CD4-positive, alpha-beta T cell treated with Interleukin-4 for 1 hour (primary cell): Measurements from ENCODE around the gene ORM2.

Source experiments
- DNase-seq, 2 donors: peaks; one replicate each; pipeline ENCODE4 v3.0.0-alpha.2; 2020 to 2022

The ORM2 gene

GRCh38 chr9:114296338-114296737 is 33.3 kb upstream of the ORM2 start:
- DNase-seq, result no peak

DNA sequence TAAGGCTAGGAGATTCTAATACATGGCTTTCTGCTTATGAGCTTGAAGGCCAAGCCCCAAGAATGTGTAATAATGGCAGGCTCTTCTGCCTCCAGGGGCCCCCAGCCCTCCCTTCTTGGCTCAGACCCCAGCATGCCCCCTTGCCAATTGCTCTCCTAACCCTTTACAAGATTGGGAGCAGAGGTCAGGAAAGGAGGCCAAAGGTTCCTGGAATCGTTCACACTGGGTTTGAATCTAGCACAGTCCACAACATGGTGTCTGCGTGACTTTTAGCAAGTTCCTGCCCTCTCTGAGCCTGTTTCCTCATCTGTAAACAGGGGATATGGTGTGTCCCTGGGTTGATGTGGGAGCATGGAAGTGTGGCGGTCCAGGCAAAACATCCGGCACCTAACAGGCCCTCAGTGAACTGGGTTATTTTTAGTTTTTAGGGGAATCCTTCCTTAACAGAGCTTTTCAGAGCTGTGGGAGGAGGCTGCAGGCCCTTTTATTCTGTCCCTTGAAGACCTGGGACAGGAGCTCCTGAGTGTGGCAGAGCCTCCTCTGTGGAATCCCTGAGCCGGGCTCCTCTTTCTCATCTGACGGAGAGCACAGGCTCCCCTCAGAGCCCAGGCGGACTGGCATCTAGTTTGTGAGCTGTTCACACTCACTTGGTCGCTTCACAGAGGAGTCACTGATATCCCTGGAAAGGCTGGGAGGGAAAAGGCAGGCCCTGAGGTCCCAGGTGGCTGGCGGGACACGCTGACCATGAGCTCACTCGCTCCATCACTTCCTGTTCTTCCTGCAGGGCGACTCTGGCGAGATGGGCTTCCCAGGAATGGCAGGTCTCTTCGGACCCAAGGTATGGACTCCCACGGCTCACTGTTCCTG is 30.1 kb upstream of the ORM2 start:
- DNase-seq, result peak in 1 of 2 donors; percentile 6

DNA sequence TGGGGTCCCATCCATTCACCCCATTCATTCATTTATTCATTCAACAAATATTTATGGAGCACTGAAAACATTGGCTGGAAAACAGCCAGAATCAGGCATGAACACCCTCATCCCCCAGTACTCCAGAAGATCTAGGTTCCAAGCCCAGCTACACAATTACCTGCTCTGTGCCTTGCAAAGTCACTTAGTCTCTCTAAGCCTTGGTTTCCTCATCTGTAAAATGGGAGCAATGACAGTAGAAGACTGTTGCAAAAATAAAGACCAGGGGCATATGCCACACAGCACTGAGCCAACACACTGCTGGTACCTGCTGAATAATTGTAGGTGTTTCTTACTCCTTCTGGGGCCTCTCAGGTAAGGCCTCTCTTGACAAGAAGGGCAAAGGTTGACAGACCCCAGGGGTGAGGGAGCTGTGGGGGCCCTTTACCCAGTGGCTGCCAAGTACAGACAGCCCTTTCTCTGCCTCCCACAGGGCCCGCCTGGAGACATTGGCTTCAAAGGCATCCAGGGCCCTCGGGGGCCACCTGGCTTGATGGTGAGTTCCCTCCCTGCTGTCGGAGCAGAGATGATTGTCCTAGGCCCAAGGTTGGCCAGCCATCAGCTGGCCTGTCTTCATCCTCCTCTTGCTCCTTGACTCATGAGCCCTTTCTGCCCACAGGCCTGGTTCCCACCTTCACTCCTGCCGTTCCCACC is 29.4 kb upstream of the ORM2 start:
- DNase-seq, result no peak

- peak in 1 of 2 donors; percentile 4 for DNase-seq
Measured at GRCh38 chr9:114300846-114301797, 28.5 kb upstream of the ORM2 start.

GRCh38 chr9:114301798-114302565 is 27.7 kb upstream of the ORM2 start:
- peak in 1 of 2 donors; percentile 1 for DNase-seq

- DNase-seq, result peak in 1 of 2 donors; percentile 5
Measured at GRCh38 chr9:114302727-114303126, 26.9 kb upstream of the ORM2 start.

DNA sequence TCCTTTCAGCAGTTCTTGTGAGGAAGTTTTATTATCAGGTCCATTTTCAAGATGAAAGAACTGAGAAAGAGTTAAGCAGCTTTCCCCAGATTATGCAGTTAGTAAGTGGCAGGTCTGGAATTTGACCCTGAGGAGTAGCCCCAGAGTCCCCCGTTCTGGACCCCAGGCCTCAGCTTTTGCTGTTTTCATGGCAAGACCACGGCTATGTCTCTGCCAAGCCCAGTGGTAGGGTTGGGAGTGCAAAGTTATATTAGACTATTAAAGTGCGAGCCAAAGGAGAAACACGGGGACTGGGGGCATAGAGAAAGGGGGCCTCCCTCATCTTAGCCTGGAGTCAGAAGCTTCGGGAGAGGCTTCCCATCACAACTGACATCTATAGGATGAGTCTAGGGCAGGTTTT is 26.1 kb upstream of the ORM2 start:
- DNase-seq, result peak in 1 of 2 donors; percentile 1

DNA sequence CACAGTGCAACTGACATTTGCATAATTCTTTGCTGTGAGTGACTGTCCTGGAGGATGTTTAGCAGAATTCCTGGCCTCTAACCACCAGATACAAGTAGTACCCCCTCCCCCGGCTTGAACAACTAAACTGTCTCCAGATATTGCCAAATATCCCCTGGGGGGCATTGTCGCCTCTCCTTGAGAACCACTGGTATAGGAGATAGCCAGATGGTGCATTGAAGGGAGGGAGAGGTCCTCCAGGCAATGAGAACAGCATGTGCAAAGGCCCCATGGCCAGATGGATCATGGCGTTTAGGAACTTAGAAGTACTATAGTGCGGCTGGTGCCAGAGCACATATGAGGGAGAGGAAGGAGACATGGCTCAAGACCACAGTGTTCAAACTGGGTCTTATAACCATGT is 25.7 kb upstream of the ORM2 start:
- DNase-seq, result peak in 1 of 2 donors; percentile 6

- peak in 1 of 2 donors; percentile 8 for DNase-seq
Measured at GRCh38 chr9:114304416-114305188, 25.1 kb upstream of the ORM2 start.

DNA sequence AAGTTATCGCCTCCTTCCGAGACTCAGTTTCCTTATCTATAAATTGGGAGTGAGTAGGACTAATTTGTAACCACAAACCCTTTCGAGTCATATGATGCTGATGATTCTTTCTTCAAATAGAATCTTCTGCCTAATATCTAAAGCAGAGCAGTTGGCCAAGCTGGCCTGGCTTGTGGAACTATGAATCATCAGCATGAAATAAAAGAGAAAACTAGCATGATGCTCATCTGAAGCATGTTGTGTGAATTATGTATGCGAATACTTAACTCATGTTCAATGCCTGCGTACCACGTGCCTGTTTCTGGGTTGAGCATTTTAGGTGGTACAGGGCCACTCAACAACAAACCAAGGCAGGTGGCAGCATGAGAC is 21.8 kb upstream of the ORM2 start:
- DNase-seq, result peak in 1 of 2 donors; percentile 2

- DNase-seq, result peak in 1 of 2 donors; percentile 10
Measured at GRCh38 chr9:114308361-114308950, 21.2 kb upstream of the ORM2 start.

DNA sequence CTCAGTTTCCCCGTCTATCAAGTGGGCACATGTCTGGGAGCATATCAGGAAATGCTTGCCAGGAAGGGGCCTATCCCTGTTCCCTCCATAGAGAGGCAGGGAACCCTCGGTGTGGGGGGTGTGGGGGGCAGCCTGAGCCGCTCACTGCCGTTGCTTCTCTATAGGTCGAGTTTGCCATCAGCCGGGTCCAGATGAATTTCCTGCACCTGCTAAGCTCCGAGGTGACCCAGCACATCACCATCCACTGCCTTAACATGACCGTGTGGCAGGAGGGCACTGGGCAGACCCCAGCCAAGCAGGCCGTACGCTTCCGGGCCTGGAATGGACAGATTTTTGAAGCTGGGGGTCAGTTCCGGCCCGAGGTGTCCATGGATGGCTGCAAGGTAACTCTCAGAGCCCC is 20.6 kb upstream of the ORM2 start:
- peak in 1 of 2 donors; percentile 10 for DNase-seq

GRCh38 chr9:114310471-114311450 is 18.9 kb upstream of the ORM2 start:
- peak in 1 of 2 donors; percentile 9 for DNase-seq

- DNase-seq, result no peak
Measured at GRCh38 chr9:114311571-114312512, 17.8 kb upstream of the ORM2 start.

GRCh38 chr9:114312513-114312875 is 17.2 kb upstream of the ORM2 start:
- DNase-seq, result peak in 1 of 2 donors; percentile 1

GRCh38 chr9:114313186-114313585 is 16.5 kb upstream of the ORM2 start:
- no peak for DNase-seq

DNA sequence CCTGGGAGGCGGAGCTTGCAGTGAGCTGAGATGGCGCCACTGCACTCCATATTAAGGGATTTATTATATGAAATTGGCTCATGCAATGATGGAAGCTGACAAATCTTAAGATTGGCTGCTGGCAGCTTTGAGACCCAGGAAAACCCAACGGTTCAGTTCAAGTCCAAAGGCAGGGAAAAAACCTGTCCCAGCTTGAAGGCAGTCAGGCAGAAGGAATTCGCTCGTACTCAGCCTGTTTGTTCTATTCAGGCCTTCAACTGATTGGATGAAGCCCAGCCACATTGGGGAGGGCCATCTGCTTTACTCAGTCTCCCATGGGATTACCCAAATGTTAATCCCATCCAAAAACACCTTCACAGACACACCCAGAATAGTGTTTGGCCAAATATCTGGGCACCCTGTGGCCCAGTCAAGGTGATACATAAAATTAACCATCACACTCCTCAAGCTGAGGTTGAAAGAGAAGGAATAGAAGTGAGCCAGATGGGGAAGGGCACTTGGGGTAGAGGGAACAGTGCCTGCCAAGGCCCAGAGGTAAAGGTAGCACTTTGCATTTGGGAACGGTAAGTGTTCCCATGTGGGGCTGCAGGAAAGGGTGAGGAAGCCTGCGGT is 15.3 kb upstream of the ORM2 start:
- peak in 1 of 2 donors; percentile 3 for DNase-seq
